Vagina (tissue), 2 donors: Measurements from ENCODE around the gene RHNO1. TPM values are rescaled to one million over a fixed set of nuclear protein-coding genes. Genes with fewer than 3 reads are reported as not detected.

ENCODE experiments used
- DNase-seq, 2 donors: peaks; one replicate each; pipeline ENCODE4 v3.0.0-alpha.2; 2017; ENCODE audit errors: extremely low spot score in 2 of 2
- H3K27ac ChIP-seq: fragments of 200-600 bp; sonication (generic); one replicate; pipeline ENCODE4 v1.5.1; 2019
- H3K27me3 ChIP-seq: fragments of 200-600 bp; sonication (generic); one replicate; pipeline ENCODE4 v1.5.1; 2019
- H3K36me3 ChIP-seq, 2 donors: fragments of 200-600 bp; sonication (generic); one replicate each; pipeline ENCODE4 v1.5.1; 2017 to 2019
- H3K4me1 ChIP-seq: fragments of 200-600 bp; sonication (generic); one replicate; pipeline ENCODE4 v1.5.1; 2019
- H3K4me3 ChIP-seq, 2 donors: fragments of 200-600 bp; sonication (generic); 1 replicate in 1 of 2; 2 replicates in 1 of 2; pipeline ENCODE4 v1.5.1; 2016 to 2019
- H3K9me3 ChIP-seq: fragments of 200-600 bp; sonication (generic); one replicate; pipeline ENCODE4 v1.5.1; 2019
- POLR2A ChIP-seq, 2 donors: fragments of 450-650 bp; IDR thresholded peaks; one replicate each; pipeline ENCODE4 v1.6.1; 2017; ENCODE audit warnings: antibody characterized with exemption in 2 of 2, mild to moderate bottlenecking in 2 of 2, moderate library complexity in 2 of 2
- POLR2AphosphoS5 ChIP-seq, 2 donors: sonication (generic); formaldehyde crosslinking; IDR thresholded peaks; one replicate each; pipeline ENCODE4 v1.9.0; 2017; ENCODE audit warnings: antibody characterized with exemption in 2 of 2, mild to moderate bottlenecking in 2 of 2, low read depth in 1 of 2; ENCODE audit not compliant: insufficient read depth in 1 of 2
- intact Hi-C: fragments of 100-400 bp; cut with DNase I; formaldehyde crosslinking; loops from one replicate; pipeline ENCODE4 v1.15.1; 2023
- total RNA-seq: library from RNA; depleted of rRNA; stranded (reverse); fragments of >200 nt; gene quantifications from one replicate; pipeline ENCODE4 v1.2.3, GENCODE V29; 2016
- TF ChIP-seq, protein P1 (sequence below), 3 experiments: fragments of 450-650 bp in 2 of 3; fragments of 200-600 bp in 1 of 3; sonication (generic) in 1 of 3; IDR thresholded peaks; one replicate each; pipeline ENCODE4 v1.5.1; 2017 to 2019; ENCODE audit warnings: antibody characterized with exemption in 3 of 3, mild to moderate bottlenecking in 2 of 3, moderate library complexity in 2 of 3

Gene RHNO1
- total RNA-seq, 1 donor from 2014 or later, result 13.8 TPM

DNA sequence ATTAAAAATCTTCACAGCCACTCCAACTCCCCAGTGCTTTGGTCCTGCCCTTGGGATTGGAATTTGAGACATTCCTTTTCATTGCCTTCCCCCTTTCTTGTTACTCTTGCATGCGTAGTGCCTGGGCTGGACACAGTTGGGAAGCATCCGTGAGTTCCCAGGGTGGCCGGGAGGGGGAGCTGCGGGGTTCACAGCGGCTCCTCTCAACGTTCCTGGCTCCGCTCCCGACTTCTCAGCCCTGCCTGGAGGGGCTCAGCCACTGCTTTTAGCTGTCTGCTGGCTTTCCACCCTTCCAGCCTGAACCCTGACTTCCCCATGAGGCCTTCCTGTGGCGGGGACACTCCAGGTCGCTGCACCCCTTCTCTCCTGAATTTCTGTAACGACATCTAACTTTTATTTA, 23.4 kb upstream of the RHNO1 start:
- Histone ChIP-seq H3K9me3 (no peaks in the 10 kb centered on the region), H3K36me3 (no peaks in the 10 kb centered on the region), H3K4me1 (no peaks in the 10 kb centered on the region), H3K27me3 (no peaks in the 10 kb centered on the region), H3K27ac (no peak overlapping the region), H3K4me3 (no peak overlapping the region)
- intact Hi-C loops, result no loop called here
- TF ChIP-seq POLR2AphosphoS5 (IDR thresholded peaks at IDR 0.05; ENCODE audit: insufficient read depth in 1 of 2, low read depth in 1 of 2), result no peak
- no peak for TF ChIP-seq POLR2A (IDR thresholded peaks at IDR 0.05)
- TF ChIP-seq, protein P1, sequence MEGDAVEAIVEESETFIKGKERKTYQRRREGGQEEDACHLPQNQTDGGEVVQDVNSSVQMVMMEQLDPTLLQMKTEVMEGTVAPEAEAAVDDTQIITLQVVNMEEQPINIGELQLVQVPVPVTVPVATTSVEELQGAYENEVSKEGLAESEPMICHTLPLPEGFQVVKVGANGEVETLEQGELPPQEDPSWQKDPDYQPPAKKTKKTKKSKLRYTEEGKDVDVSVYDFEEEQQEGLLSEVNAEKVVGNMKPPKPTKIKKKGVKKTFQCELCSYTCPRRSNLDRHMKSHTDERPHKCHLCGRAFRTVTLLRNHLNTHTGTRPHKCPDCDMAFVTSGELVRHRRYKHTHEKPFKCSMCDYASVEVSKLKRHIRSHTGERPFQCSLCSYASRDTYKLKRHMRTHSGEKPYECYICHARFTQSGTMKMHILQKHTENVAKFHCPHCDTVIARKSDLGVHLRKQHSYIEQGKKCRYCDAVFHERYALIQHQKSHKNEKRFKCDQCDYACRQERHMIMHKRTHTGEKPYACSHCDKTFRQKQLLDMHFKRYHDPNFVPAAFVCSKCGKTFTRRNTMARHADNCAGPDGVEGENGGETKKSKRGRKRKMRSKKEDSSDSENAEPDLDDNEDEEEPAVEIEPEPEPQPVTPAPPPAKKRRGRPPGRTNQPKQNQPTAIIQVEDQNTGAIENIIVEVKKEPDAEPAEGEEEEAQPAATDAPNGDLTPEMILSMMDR (IDR thresholded peaks at IDR 0.05), result peak; percentile 27 to 79 (median 72)
- DNase-seq, result no peak

DNA sequence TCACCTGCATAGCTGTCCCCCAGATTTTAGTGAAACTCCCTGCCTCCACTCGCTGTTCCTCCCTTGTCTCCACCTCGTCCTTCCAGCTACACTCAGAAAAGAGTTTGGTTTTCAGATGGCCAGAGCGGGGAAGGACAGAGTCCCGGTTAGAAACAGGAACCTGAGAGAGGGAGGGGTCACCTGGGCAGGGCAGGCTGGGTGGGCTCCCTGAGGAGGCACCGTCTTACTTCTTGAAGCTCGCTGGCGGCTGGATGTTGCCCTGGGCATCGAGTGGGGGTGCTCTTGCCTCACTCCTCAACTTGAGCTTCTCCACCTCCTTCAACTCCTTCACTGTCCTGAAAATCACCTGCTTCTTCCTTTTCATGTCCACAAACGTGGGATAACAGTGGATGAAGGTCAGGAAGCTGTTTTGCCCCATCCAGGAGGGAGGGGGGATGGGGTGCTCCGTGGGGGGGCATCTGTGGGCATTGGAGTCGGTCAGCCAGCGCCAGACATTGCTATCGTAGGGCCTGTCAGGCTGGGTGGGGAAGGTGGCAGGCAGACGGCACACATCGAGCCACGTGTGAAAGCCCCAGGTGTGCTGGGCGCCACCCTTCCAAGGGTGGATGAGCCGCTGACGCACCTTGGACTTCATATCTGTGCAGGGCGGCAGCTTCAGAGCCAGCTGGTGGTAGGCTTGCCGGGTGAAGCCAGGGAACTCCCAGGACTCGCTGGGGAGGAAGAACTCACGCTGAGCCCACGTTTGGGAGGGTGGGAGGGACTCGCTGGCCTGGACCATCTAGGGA, 22.2 kb upstream of the RHNO1 start:
- H3K4me1 ChIP-seq, result no peaks in the 10 kb centered on the region
- intact Hi-C loops, result no loop called here
- no peaks in the 10 kb centered on the region for H3K27me3 ChIP-seq
- TF ChIP-seq POLR2AphosphoS5 (IDR thresholded peaks at IDR 0.05; ENCODE audit: insufficient read depth in 1 of 2, low read depth in 1 of 2) (no peak), POLR2A (IDR thresholded peaks at IDR 0.05) (no peak)
- TF ChIP-seq, protein P1 (IDR thresholded peaks at IDR 0.05), result no peak
- H3K9me3 ChIP-seq, result no peaks in the 10 kb centered on the region
- H3K4me3 ChIP-seq, result no peak overlapping the region
- no peak overlapping the region for H3K27ac ChIP-seq
- H3K36me3 ChIP-seq, result no peaks in the 10 kb centered on the region
- DNase-seq, result no peak

DNA sequence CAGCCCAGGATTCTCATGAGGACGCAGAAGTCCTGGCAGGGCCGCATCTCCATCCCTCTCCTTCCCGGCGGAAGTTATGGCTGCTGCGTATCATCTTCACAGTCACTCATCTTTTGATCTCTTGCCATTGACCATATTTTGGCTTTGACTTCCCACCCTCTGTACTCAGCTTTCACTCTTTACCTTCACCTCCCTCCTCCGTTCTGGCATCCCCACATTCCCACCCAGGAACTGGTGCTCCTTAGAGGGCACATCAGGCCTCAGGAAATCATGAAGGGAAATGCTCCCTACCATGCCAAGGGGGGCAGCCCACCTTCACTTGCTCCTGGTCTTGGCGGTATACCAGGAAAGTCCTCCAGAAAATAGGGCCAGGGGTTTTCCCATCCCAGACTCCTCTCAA, 21.5 kb upstream of the RHNO1 start:
- intact Hi-C loops, result no loop called here

DNA sequence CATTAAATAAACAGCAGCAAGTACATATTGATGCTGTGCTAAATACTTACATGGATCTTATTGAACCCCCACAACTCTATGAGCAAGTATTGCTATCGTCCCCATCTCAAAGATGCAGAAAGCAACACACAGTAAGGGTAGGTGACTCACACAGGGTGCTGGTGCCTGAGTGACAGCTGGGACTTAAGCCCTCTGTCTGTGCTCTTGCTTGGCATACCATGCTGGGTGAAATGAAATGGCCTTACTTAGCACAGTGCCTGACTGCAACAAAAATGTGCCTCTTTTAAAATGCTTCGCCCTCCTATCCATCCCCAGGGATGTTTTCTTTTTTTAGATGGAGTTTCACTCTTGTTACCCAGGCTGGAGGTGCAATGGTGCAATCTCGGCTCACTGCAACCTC, 21.0 kb upstream of the RHNO1 start:
- intact Hi-C loops, result no loop called here
- no peaks in the 10 kb centered on the region for H3K4me1 ChIP-seq
- no peak for TF ChIP-seq POLR2A (IDR thresholded peaks at IDR 0.05)

More for the DNA sequence above, 21.5 kb upstream of the RHNO1 start:
- H3K27ac ChIP-seq, result no peak overlapping the region
- H3K36me3 ChIP-seq, result no peaks in the 10 kb centered on the region
- no peaks in the 10 kb centered on the region for H3K4me1 ChIP-seq
- H3K4me3 ChIP-seq, result no peak overlapping the region
- no peak for DNase-seq
- no peaks in the 10 kb centered on the region for H3K27me3 ChIP-seq
- H3K9me3 ChIP-seq, result no peaks in the 10 kb centered on the region
- TF ChIP-seq, protein P1 (IDR thresholded peaks at IDR 0.05), result no peak
- TF ChIP-seq POLR2AphosphoS5 (IDR thresholded peaks at IDR 0.05; ENCODE audit: insufficient read depth in 1 of 2, low read depth in 1 of 2), result no peak
- TF ChIP-seq POLR2A (IDR thresholded peaks at IDR 0.05), result no peak

DNA sequence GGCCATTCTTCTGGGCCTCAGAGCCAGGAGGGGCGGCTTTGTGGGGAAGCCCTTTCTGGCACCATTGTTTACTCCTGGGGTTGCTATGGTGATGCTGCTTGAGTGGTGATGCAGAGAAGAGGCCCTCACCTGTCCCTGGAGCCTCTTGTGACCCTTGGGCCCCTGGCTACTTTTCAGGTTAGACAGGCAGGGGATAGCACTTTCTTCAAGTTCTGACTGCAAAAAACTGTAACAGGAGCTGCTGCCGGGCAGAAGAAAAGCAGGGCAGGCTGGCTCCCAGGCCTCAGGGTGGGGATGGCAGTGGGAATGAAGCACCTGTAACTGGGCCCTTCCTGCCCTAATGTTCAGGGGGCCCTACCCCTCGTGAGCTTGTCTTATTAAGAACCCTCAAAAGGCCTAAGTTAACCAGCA, 20.0 kb upstream of the RHNO1 start, which contains the start of gene TEX52:
TSS of gene TEX52 (minus strand) at position 19 of the 411 bp plus-strand sequence. CDS start at position 6, 13 bp downstream.
- no peaks in the 10 kb centered on the region for H3K27me3 ChIP-seq
- H3K4me3 ChIP-seq, result no peak within 1 kb of the TSS
- H3K27ac ChIP-seq, result no peak within 1 kb of the TSS
- TF ChIP-seq, protein P1 (IDR thresholded peaks at IDR 0.05), result no peak
- TF ChIP-seq POLR2AphosphoS5 (IDR thresholded peaks at IDR 0.05; ENCODE audit: insufficient read depth in 1 of 2, low read depth in 1 of 2), result no peak
- TF ChIP-seq POLR2A (IDR thresholded peaks at IDR 0.05), result no peak
- no peaks in the 10 kb centered on the region for H3K4me1 ChIP-seq
- H3K9me3 ChIP-seq, result no peaks in the 10 kb centered on the region
- intact Hi-C loops, result no loop called here
- DNase-seq, result no peak
- H3K36me3 ChIP-seq, result no peaks in the 10 kb centered on the region

More for the DNA sequence above, 21.0 kb upstream of the RHNO1 start:
- no peak for DNase-seq
- no peak overlapping the region for H3K27ac ChIP-seq
- no peaks in the 10 kb centered on the region for H3K27me3 ChIP-seq
- no peaks in the 10 kb centered on the region for H3K36me3 ChIP-seq
- no peak overlapping the region for H3K4me3 ChIP-seq
- H3K9me3 ChIP-seq, result no peaks in the 10 kb centered on the region
